Breast epithelium (tissue), 3 donors: ENCODE measurements around the gene P2RX2.

ENCODE experiments used
- POLR2A ChIP-seq: fragments of 450-650 bp; IDR thresholded peaks from one replicate; pipeline ENCODE4 v1.6.1; 2016; ENCODE audit warnings: antibody characterized with exemption, mild to moderate bottlenecking, moderate library complexity
- POLR2AphosphoS5 ChIP-seq, 3 donors: sonication (generic); formaldehyde crosslinking; IDR thresholded peaks; one replicate each; pipeline ENCODE4 v1.6.1; 2017; ENCODE audit warnings: antibody characterized with exemption in 3 of 3
- TF ChIP-seq, protein P1 (sequence below), 3 donors: fragments of 450-650 bp; IDR thresholded peaks; one replicate each; pipeline ENCODE4 v1.5.1; 2016 to 2017; ENCODE audit warnings: antibody characterized with exemption in 3 of 3, mild to moderate bottlenecking in 3 of 3, moderate library complexity in 3 of 3

DNA sequence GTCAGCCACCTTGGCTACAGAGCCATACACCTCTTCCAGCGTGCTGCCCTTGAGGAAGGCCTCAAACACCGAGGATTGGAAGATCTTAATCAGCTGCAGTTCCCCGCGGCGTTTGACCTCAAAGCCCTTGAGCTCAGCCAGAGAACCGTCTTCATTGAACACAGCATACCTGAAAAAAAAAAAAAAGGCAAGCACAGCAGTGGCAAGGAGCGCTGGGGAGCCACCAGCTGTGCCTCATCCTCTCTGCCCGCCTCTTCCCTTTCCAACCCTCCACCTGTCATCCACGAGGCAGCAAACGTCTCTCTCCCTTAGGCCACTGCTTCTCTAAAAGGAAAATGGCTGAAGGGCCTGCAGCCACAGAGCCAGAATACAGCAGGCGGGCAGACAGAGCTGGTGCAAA lies 42.4 kb downstream of the P2RX2 start:
- TF ChIP-seq, protein P1, sequence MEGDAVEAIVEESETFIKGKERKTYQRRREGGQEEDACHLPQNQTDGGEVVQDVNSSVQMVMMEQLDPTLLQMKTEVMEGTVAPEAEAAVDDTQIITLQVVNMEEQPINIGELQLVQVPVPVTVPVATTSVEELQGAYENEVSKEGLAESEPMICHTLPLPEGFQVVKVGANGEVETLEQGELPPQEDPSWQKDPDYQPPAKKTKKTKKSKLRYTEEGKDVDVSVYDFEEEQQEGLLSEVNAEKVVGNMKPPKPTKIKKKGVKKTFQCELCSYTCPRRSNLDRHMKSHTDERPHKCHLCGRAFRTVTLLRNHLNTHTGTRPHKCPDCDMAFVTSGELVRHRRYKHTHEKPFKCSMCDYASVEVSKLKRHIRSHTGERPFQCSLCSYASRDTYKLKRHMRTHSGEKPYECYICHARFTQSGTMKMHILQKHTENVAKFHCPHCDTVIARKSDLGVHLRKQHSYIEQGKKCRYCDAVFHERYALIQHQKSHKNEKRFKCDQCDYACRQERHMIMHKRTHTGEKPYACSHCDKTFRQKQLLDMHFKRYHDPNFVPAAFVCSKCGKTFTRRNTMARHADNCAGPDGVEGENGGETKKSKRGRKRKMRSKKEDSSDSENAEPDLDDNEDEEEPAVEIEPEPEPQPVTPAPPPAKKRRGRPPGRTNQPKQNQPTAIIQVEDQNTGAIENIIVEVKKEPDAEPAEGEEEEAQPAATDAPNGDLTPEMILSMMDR (IDR thresholded peaks at IDR 0.05): no peak
- no peak for TF ChIP-seq POLR2AphosphoS5 (IDR thresholded peaks at IDR 0.05)
- TF ChIP-seq POLR2A: no peak
